ENCODE measurements around the gene CYREN. TPM values are rescaled to one million over a fixed set of nuclear protein-coding genes. Genes with fewer than 3 reads are reported as not detected.
A peak's percentile ranks its signal among the peaks of the same experiment; 100 is the strongest.

The CYREN gene
- total RNA-seq, 1 experiment from 2014 or later, result 38.3 TPM

- H3K36me3 ChIP-seq, result peaks cover 24% of the 10 kb centered on the region
- no peaks in the 10 kb centered on the region for H3K27me3 ChIP-seq
- no peaks in the 10 kb centered on the region for H3K9me3 ChIP-seq
- peak; percentile 24 for DNase-seq
- H3K4me3 ChIP-seq, result peak overlapping the region; percentile 83
Observed at GRCh38 chr7:135169141-135169963, 1.2 kb downstream of the CYREN start.

GRCh38 chr7:135168489-135169140 lies 1.9 kb downstream of the CYREN start:
- H3K36me3 ChIP-seq, result peaks cover 24% of the 10 kb centered on the region
- no peaks in the 10 kb centered on the region for H3K27me3 ChIP-seq
- H3K9me3 ChIP-seq, result no peaks in the 10 kb centered on the region
- no peak for DNase-seq
- no peak overlapping the region for H3K4me3 ChIP-seq

GRCh38 chr7:135168001-135168400 lies 2.5 kb downstream of the CYREN start:
- Histone ChIP-seq H3K4me3 (no peak overlapping the region), H3K9me3 (no peaks in the 10 kb centered on the region), H3K36me3 (peaks cover 24% of the 10 kb centered on the region), H3K27me3 (no peaks in the 10 kb centered on the region)
- DNase-seq, result no peak

GRCh38 chr7:135167365-135167917 lies 3.1 kb downstream of the CYREN start:
- Histone ChIP-seq H3K36me3 (peaks cover 24% of the 10 kb centered on the region), H3K9me3 (no peaks in the 10 kb centered on the region), H3K27me3 (no peaks in the 10 kb centered on the region), H3K4me3 (no peak overlapping the region)
- DNase-seq, result no peak

GRCh38 chr7:135166338-135166990 lies 4.0 kb downstream of the CYREN start:
- no peaks in the 10 kb centered on the region for H3K27me3 ChIP-seq
- no peak overlapping the region for H3K4me3 ChIP-seq
- no peaks in the 10 kb centered on the region for H3K9me3 ChIP-seq
- peaks cover 24% of the 10 kb centered on the region for H3K36me3 ChIP-seq
- DNase-seq, result no peak

- Histone ChIP-seq H3K36me3 (peaks cover 24% of the 10 kb centered on the region), H3K4me3 (no peak overlapping the region)
- no peak for DNase-seq
Observed at GRCh38 chr7:135165862-135166261, 4.6 kb downstream of the CYREN start.

GRCh38 chr7:135164357-135165061 lies 6.0 kb downstream of the CYREN start:
- Histone ChIP-seq H3K36me3 (peaks cover 21% of the 10 kb centered on the region), H3K4me3 (no peak overlapping the region), H3K27me3 (no peaks in the 10 kb centered on the region), H3K9me3 (no peaks in the 10 kb centered on the region)
- no peak for DNase-seq

More at GRCh38 chr7:135165862-135166261, 4.6 kb downstream of the CYREN start:
- Histone ChIP-seq H3K27me3 (no peaks in the 10 kb centered on the region), H3K9me3 (no peaks in the 10 kb centered on the region)

GRCh38 chr7:135162382-135163001 lies 8.0 kb downstream of the CYREN start:
- no peaks in the 10 kb centered on the region for H3K9me3 ChIP-seq
- no peak overlapping the region for H3K4me3 ChIP-seq
- peaks cover 9% of the 10 kb centered on the region for H3K36me3 ChIP-seq
- H3K27me3 ChIP-seq, result no peaks in the 10 kb centered on the region
- DNase-seq, result no peak

- DNase-seq, result no peak
- H3K4me3 ChIP-seq, result no peak overlapping the region
Observed at GRCh38 chr7:135161669-135162068, 8.8 kb downstream of the CYREN start.

GRCh38 chr7:135160858-135161653 lies 9.5 kb downstream of the CYREN start:
- no peak for DNase-seq
- H3K9me3 ChIP-seq, result peaks cover 3% of the 10 kb centered on the region; the same call in 1 of the 2 replicates
- no peaks in the 10 kb centered on the region; the same call in 1 of the 2 replicates for H3K36me3 ChIP-seq
- H3K4me3 ChIP-seq, result no peak overlapping the region
- H3K27me3 ChIP-seq, result no peaks in the 10 kb centered on the region

More at GRCh38 chr7:135161669-135162068, 8.8 kb downstream of the CYREN start:
- Histone ChIP-seq H3K9me3 (no peaks in the 10 kb centered on the region), H3K36me3 (peaks cover 1% of the 10 kb centered on the region), H3K27me3 (no peaks in the 10 kb centered on the region)

GRCh38 chr7:135160098-135160857 lies 10.2 kb downstream of the CYREN start:
- Histone ChIP-seq H3K27me3 (no peaks in the 10 kb centered on the region), H3K36me3 (no peaks in the 10 kb centered on the region; the same call in 1 of the 2 replicates), H3K4me3 (no peak overlapping the region), H3K9me3 (peaks cover 3% of the 10 kb centered on the region; the same call in 1 of the 2 replicates)
- DNase-seq, result no peak

- no peak for DNase-seq
- peaks cover 3% of the 10 kb centered on the region; the same call in 1 of the 2 replicates for H3K9me3 ChIP-seq
- no peak overlapping the region for H3K4me3 ChIP-seq
- H3K36me3 ChIP-seq, result no peaks in the 10 kb centered on the region
- H3K27me3 ChIP-seq, result no peaks in the 10 kb centered on the region
Observed at GRCh38 chr7:135159359-135160085, 11.0 kb downstream of the CYREN start.

- no peak overlapping the region for H3K4me3 ChIP-seq
- H3K9me3 ChIP-seq, result peaks cover 3% of the 10 kb centered on the region; the same call in 1 of the 2 replicates
- no peaks in the 10 kb centered on the region for H3K27me3 ChIP-seq
- no peaks in the 10 kb centered on the region for H3K36me3 ChIP-seq
- no peak for DNase-seq
Observed at GRCh38 chr7:135158874-135159273, 11.6 kb downstream of the CYREN start.

GRCh38 chr7:135158141-135158655 lies 12.3 kb downstream of the CYREN start:
- no peak overlapping the region for H3K4me3 ChIP-seq
- H3K9me3 ChIP-seq, result peaks cover 3% of the 10 kb centered on the region; the same call in 1 of the 2 replicates
- no peaks in the 10 kb centered on the region for H3K27me3 ChIP-seq
- H3K36me3 ChIP-seq, result no peaks in the 10 kb centered on the region
- no peak for DNase-seq
